Measurements from ENCODE around the gene OLIG2.

- TF ChIP-seq CTCF (IDR thresholded peaks at IDR 0.05): no peak
- no peak for TF ChIP-seq POLR2AphosphoS5 (IDR thresholded peaks at IDR 0.05)
- no peak for TF ChIP-seq POLR2A (IDR thresholded peaks at IDR 0.05)
Measured at GRCh38 chr21:33028773-33029384, 3.1 kb downstream of the OLIG2 start.
